Measurements from ENCODE around the gene FGD6.
A peak's percentile ranks its signal among the peaks of the same experiment; 100 is the strongest.
"Not testable (repeated sequence)": the region's sequence is repeated elsewhere in the genome, so short reads cannot be mapped to it uniquely, and the experiment has no call there.

Gene FGD6

GRCh38 chr12:95240556-95240955 lies 23.3 kb upstream of the FGD6 start:
- peaks cover 1% of the 10 kb centered on the region for H3K36me3 ChIP-seq (ENCODE audit: control insufficient read depth, insufficient read depth, low read length)
- TF ChIP-seq CTCF (IDR thresholded peaks at IDR 0.05; ENCODE audit: insufficient read depth, low read length, poor library complexity, severe bottlenecking): no peak
- H3K27me3 ChIP-seq (replicated peaks; ENCODE audit: control insufficient read depth, insufficient read depth, low read length): no peaks in the 10 kb centered on the region
- H3K4me3 ChIP-seq (replicated peaks; ENCODE audit: low read depth, low read length): no peak overlapping the region
- peak; percentile 18 for DNase-seq (ENCODE audit: extremely low read depth, insufficient read length)

- not testable (repeated sequence) for DNase-seq (ENCODE audit: extremely low read depth, insufficient read length); H3K36me3 ChIP-seq (ENCODE audit: control insufficient read depth, insufficient read depth, low read length); H3K4me3 ChIP-seq (replicated peaks; ENCODE audit: low read depth, low read length); H3K27me3 ChIP-seq (replicated peaks; ENCODE audit: control insufficient read depth, insufficient read depth, low read length)
Observed at GRCh38 chr12:95239835-95240234, 22.6 kb upstream of the FGD6 start.

GRCh38 chr12:95239216-95239615 lies 21.9 kb upstream of the FGD6 start:
- no peak for DNase-seq (ENCODE audit: extremely low read depth, insufficient read length)
- Histone ChIP-seq H3K4me3 (replicated peaks; ENCODE audit: low read depth, low read length) (no peak overlapping the region), H3K36me3 (ENCODE audit: control insufficient read depth, insufficient read depth, low read length) (peaks cover 1% of the 10 kb centered on the region), H3K27me3 (replicated peaks; ENCODE audit: control insufficient read depth, insufficient read depth, low read length) (no peaks in the 10 kb centered on the region)
- no peak for TF ChIP-seq CTCF (IDR thresholded peaks at IDR 0.05; ENCODE audit: insufficient read depth, low read length, poor library complexity, severe bottlenecking)

GRCh38 chr12:95238150-95238549 lies 20.9 kb upstream of the FGD6 start:
- H3K36me3 ChIP-seq (ENCODE audit: control insufficient read depth, insufficient read depth, low read length): peaks cover 1% of the 10 kb centered on the region
- no peak for DNase-seq (ENCODE audit: extremely low read depth, insufficient read length)
- no peaks in the 10 kb centered on the region for H3K27me3 ChIP-seq (replicated peaks; ENCODE audit: control insufficient read depth, insufficient read depth, low read length)
- no peak overlapping the region for H3K4me3 ChIP-seq (replicated peaks; ENCODE audit: low read depth, low read length)
- no peak for TF ChIP-seq CTCF (IDR thresholded peaks at IDR 0.05; ENCODE audit: insufficient read depth, low read length, poor library complexity, severe bottlenecking)

- Histone ChIP-seq H3K36me3 (ENCODE audit: control insufficient read depth, insufficient read depth, low read length) (no peaks in the 10 kb centered on the region; the same call in 1 of the 2 replicates), H3K27me3 (replicated peaks; ENCODE audit: control insufficient read depth, insufficient read depth, low read length) (no peaks in the 10 kb centered on the region), H3K4me3 (replicated peaks; ENCODE audit: low read depth, low read length) (no peak overlapping the region)
- DNase-seq (ENCODE audit: extremely low read depth, insufficient read length): no peak
- no peak for TF ChIP-seq CTCF (IDR thresholded peaks at IDR 0.05; ENCODE audit: insufficient read depth, low read length, poor library complexity, severe bottlenecking)
Observed at GRCh38 chr12:95237315-95237714, 20.0 kb upstream of the FGD6 start.

- DNase-seq (ENCODE audit: extremely low read depth, insufficient read length); H3K36me3 ChIP-seq (ENCODE audit: control insufficient read depth, insufficient read depth, low read length); H3K27me3 ChIP-seq (replicated peaks; ENCODE audit: control insufficient read depth, insufficient read depth, low read length); H3K4me3 ChIP-seq (replicated peaks; ENCODE audit: low read depth, low read length): not testable (repeated sequence)
Observed at GRCh38 chr12:95235621-95236020, 18.4 kb upstream of the FGD6 start.

GRCh38 chr12:95234187-95234586 lies 16.9 kb upstream of the FGD6 start:
- DNase-seq (ENCODE audit: extremely low read depth, insufficient read length); H3K27me3 ChIP-seq (replicated peaks; ENCODE audit: control insufficient read depth, insufficient read depth, low read length); H3K4me3 ChIP-seq (replicated peaks; ENCODE audit: low read depth, low read length); H3K36me3 ChIP-seq (ENCODE audit: control insufficient read depth, insufficient read depth, low read length): not testable (repeated sequence)
